HG03457 (cell line): ENCODE measurements around the gene CT45A8.
"Not testable (repeated sequence)": the region's sequence is repeated elsewhere in the genome, so short reads cannot be mapped to it uniquely, and the experiment has no call there.

Source experiments
- ATAC-seq: cut with Tn5 transposase; IDR thresholded peaks from one replicate; pipeline ENCODE4 v1.9.1; 2021; ENCODE audit warnings: moderate number of reproducible peaks; ENCODE audit not compliant: unreplicated experiment

The CT45A8 gene, protein sequence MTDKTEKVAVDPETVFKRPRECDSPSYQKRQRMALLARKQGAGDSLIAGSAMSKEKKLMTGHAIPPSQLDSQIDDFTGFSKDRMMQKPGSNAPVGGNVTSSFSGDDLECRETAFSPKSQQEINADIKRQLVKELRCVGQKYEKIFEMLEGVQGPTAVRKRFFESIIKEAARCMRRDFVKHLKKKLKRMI

DNA sequence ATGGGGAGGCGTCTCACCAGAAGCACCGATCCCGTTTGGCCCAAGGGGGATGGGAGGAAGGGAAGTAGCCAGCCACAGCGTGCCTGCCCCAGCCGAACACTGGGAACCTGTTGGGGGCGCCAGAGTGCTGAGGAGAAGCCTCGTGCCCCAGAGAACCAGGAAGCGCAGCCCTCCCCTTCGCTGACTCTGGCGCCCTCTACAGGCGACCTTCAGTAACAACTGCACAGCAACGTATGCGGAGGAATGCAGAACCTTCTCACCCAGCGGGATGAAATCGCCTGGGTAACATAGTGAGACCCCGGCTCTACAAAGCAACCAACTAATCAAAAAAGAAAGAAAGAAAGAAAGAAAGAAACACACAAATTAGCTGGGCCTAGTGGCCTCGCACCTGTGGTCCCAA is at the start of gene CT45A8:
TSS of gene CT45A8 (minus strand) at position 101 of the 400 bp plus-strand sequence. CDS start 3,755 bp downstream, outside the sequence.
- not testable (repeated sequence) for ATAC-seq

DNA sequence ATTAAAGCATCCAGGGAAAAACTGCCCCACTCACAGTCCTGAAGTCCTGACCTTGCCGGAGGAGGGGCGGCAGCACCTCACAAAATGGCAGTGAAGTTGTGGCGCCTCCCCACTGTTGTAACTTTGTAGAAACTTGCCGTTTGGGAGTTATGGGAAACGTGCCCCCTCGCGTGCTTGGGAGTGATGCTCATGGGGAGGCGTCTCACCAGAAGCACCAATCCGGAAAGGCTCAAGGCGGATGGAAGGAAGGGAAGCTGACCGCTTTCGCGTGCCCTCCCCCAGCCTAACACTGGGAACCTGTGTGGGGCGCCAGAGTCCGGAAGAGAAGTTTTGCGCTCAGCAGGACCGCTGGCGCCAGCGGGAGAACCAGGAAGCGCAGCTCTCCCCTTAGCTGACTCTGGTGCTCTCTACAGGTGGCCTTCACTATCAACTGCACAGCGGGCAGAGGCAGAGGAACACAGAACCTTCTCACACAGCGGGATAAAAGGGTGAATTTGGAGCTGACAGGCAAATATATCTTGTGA is 39.0 kb upstream of the CT45A8 start, which contains the start of the genes CT45A10 and SAGE1:
TSS of gene CT45A10 (minus strand) at position 151 of the 524 bp plus-strand sequence. CDS start 8,100 bp downstream, outside the sequence.
TSS of gene SAGE1 (plus strand) at position 423 of the 524 bp plus-strand sequence. CDS start 2,527 bp downstream, outside the sequence.
- no peak for ATAC-seq

DNA sequence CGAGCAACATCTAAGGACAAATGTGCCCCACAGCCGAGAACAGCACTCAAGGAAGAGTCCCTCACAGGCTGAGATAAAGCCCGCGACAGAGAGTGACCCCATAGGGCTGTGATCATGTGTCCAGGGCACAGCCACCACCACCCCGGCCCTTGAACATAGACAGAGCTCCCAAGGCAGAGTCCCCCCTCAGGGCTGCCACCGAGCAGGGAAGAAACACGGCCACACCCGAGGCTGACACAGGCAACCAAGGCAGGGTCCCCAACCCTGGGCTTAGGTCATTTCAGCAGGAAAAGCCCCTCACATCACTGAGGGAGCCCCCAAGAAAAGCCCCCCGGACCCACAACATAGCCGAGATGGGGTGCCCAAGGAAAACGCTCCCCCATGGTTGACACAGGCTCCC is 38.4 kb upstream of the CT45A8 start:
- no peak for ATAC-seq

DNA sequence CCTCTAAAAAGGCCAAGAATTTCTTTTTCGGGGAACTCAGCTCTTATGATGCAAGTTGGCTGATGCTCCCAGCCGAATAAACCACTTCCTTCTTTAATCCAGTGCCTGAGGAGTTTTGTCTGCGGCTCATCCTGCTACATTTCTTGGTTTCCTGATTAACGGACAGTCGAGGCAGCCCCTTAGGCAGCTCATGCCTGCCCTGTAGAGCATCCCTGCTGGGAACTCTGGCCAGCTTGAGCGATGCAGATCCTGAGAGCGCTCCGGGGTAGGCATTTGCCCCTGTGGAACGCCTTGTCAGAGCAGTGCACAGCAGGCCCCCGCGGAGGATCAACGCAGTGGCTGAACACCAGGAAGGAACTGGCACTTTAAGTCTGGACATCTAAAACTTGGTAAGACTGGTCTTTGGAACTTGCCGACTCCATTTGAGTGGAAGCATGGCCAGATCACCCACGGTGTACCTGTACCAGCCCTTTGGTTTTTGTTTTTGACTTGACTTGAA is 35.8 kb upstream of the CT45A8 start:
- ATAC-seq, result no peak

DNA sequence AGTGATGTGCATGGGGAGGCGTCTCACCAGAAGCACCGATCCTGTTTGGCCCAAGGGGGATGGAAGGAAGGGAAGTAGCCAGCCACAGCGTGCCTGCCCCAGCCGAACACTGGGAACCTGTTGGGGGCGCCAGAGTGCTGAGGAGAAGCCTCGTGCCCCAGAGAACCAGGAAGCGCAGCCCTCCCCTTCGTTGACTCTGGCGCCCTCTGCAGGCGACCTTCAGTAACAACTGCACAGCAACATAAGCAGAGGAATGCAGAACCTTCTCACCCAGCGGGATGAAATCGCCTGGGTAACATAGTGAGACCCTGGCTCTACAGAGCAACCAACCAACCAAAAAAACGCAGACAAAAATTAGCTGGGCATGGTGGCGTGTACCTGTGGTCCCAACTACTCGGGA is 34.6 kb upstream of the CT45A8 start:
- not testable (repeated sequence) for ATAC-seq

DNA sequence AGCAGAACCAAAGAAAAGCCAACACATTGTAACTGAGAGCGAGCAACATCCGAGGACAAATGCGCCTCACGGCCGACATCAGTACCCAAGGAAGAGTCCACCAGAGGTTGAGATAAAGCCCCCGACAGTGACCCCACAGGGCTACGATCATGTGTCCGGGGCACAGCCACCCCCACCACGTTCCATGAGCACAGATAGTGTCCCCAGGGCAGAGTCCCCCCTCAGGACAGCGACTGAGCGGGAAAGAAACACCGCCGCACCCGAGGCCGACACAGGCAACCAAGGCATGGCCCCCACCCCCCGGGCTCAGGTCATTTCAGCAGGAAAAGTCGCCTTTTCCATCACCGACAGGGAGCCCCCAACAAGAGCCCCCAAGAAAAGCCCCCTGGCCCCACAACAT is 33.9 kb upstream of the CT45A8 start:
- ATAC-seq, result not testable (repeated sequence)

DNA sequence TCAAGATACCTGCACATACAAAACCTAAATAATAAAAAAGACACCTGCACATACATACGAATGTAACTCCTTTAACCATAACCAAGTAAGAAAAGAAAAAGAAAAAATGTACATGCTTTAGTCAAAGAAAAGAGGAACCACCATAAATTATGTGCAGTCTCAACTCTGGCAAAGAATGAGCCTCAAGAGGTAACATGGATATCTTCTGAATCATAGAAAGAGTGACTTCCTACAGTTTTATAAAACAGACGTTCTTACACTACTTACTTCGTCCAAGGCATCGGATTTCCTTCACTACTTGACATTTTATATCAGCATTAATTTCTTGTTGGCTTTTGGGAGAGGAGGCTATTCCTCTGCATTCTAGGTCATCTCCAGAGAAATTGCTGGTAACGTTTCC is 28.4 kb upstream of the CT45A8 start:
- not testable (repeated sequence) for ATAC-seq

DNA sequence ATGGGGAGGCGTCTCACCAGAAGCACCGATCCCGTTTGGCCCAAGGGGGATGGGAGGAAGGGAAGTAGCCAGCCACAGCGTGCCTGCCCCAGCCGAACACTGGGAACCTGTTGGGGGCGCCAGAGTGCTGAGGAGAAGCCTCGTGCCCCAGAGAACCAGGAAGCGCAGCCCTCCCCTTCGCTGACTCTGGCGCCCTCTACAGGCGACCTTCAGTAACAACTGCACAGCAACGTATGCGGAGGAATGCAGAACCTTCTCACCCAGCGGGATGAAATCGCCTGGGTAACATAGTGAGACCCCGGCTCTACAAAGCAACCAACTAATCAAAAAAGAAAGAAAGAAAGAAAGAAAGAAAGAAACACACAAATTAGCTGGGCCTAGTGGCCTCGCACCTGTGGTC is 17.4 kb upstream of the CT45A8 start, which contains the start of gene CT45A9:
TSS of gene CT45A9 (minus strand) at position 101 of the 400 bp plus-strand sequence. CDS start 3,751 bp downstream, outside the sequence.
- not testable (repeated sequence) for ATAC-seq

DNA sequence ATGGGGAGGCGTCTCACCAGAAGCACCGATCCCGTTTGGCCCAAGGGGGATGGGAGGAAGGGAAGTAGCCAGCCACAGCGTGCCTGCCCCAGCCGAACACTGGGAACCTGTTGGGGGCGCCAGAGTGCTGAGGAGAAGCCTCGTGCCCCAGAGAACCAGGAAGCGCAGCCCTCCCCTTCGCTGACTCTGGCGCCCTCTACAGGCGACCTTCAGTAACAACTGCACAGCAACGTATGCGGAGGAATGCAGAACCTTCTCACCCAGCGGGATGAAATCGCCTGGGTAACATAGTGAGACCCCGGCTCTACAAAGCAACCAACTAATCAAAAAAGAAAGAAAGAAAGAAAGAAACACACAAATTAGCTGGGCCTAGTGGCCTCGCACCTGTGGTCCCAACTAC is 17.2 kb downstream of the CT45A8 start, which contains the start of gene CT45A7:
TSS of gene CT45A7 (minus strand) at position 101 of the 400 bp plus-strand sequence. CDS start 3,747 bp downstream, outside the sequence.
- ATAC-seq, result not testable (repeated sequence)

DNA sequence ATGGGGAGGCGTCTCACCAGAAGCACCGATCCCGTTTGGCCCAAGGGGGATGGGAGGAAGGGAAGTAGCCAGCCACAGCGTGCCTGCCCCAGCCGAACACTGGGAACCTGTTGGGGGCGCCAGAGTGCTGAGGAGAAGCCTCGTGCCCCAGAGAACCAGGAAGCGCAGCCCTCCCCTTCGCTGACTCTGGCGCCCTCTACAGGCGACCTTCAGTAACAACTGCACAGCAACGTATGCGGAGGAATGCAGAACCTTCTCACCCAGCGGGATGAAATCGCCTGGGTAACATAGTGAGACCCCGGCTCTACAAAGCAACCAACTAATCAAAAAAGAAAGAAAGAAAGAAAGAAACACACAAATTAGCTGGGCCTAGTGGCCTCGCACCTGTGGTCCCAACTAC is 34.4 kb downstream of the CT45A8 start, which contains the start of gene CT45A2:
TSS of gene CT45A2 (minus strand) at position 101 of the 400 bp plus-strand sequence. CDS start 3,747 bp downstream, outside the sequence.
- ATAC-seq, result not testable (repeated sequence)

DNA sequence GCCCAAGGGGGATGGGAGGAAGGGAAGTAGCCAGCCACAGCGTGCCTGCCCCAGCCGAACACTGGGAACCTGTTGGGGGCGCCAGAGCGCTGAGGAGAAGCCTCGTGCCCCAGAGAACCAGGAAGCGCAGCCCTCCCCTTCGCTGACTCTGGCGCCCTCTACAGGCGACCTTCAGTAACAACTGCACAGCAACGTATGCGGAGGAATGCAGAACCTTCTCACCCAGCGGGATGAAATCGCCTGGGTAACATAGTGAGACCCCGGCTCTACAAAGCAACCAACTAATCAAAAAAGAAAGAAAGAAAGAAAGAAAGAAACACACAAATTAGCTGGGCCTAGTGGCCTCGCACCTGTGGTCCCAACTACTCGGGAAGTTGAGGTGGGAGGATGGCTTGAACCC is 51.7 kb downstream of the CT45A8 start, which contains the start of gene CT45A6:
TSS of gene CT45A6 (minus strand) at position 101 of the 400 bp plus-strand sequence. CDS start 3,794 bp downstream, outside the sequence.
- not testable (repeated sequence) for ATAC-seq
